ENCODE measurements around the gene LRRC37B. TPM values are rescaled to one million over a fixed set of nuclear protein-coding genes. Genes with fewer than 3 reads are reported as not detected.
"Not testable (repeated sequence)": the region's sequence is repeated elsewhere in the genome, so short reads cannot be mapped to it uniquely, and the experiment has no call there.

LRRC37B gene
- total and polyA plus RNA-seq, 2 donors (not counting 1 experiment from before 2014, with no cell fraction given): 16.3 to 40.6 TPM

DNA sequence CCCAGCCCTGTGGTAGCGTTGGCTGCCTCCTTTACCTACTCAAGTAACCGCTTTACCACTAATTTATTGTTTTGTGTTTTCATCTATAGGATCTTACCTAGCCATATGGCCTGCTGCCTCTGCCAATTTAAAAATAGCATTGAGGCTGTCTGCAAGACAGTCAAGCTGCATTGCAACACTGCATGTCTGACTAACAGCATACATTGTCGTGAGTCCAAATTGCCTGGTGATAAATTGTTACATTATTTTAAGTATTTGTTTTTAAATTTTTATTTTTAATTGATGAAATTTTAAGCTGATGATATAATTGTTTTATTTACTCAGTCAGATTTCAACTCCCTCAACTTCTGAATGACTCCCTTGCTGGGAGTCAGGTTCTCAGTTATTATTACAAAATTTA is 38.4 kb downstream of the LRRC37B start:
- H3K27me3 Mint-ChIP-seq; H3K4me2 ChIP-seq (replicated peaks; ENCODE audit: low read depth, low read length, poor library complexity, severe bottlenecking); CTCF ChIA-PET; DNase-seq; H3K27ac Mint-ChIP-seq; H2AFZ ChIP-seq (ENCODE audit: insufficient read depth, low read depth, low read length, poor library complexity, severe bottlenecking); H3K4me1 ChIP-seq (ENCODE audit: control insufficient read depth in 2 of 2, insufficient read depth in 2 of 2, low read length in 2 of 2); H3K4me3 Mint-ChIP-seq; H3K9me3 ChIP-seq (ENCODE audit: control extremely low read depth in 1 of 3, control insufficient read depth in 2 of 3, insufficient read depth in 1 of 3, low read length in 2 of 3); H3K4me3 ChIP-seq (ENCODE audit: control extremely low read depth in 1 of 5, extremely low read depth in 1 of 5, insufficient read depth in 1 of 5, low read depth in 2 of 5, low read length in 4 of 5); H4K20me1 ChIP-seq (ENCODE audit: control insufficient read depth, insufficient read depth, low read length, poor library complexity, severe bottlenecking); POLR2A ChIA-PET; H3K4me1 Mint-ChIP-seq; H3K27ac ChIP-seq (ENCODE audit: low read length in 2 of 2); H3K36me3 ChIP-seq (replicated peaks in 1 of 2; ENCODE audit: control extremely low read depth in 1 of 2, control insufficient read depth in 1 of 2, extremely low read depth in 1 of 2, insufficient read depth in 2 of 2, low read length in 1 of 2); H3K79me2 ChIP-seq (ENCODE audit: control insufficient read depth, insufficient read depth, low read length); intact Hi-C loops (cut with micrococcal nuclease); H3K9ac ChIP-seq (ENCODE audit: low read length); H3K9me3 Mint-ChIP-seq (ENCODE audit: insufficient read depth); H3K27me3 ChIP-seq (replicated peaks in 1 of 4; ENCODE audit: control extremely low read depth in 1 of 4, control insufficient read depth in 3 of 4, insufficient read depth in 4 of 4, low read length in 3 of 4); ATAC-seq (ENCODE audit: low read depth): not testable (repeated sequence)
- WGBS (ENCODE audit: insufficient coverage): no CpG with 5 or more reads among the region's 3 CpGs

DNA sequence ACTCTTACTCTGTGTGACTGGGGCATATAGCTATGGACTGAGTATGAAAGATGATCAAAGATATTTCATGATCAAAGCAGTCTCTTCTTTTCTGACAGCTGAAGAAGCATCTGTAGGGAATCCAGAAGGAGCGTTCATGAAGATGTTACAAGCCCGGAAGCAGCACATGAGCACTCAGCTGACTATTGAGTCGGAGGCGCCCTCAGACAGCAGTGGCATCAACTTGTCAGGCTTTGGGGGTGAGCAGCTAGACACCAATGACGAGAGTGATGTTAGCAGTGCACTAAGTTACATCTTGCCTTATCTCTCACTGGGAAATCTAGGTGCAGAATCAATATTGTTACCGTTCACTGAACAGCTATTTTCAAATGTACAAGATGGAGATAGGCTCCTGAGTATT is 40.5 kb downstream of the LRRC37B start:
- H3K4me3 ChIP-seq (ENCODE audit: control extremely low read depth in 1 of 5, extremely low read depth in 1 of 5, insufficient read depth in 1 of 5, low read depth in 2 of 5, low read length in 4 of 5); H3K9ac ChIP-seq (ENCODE audit: low read length); CTCF ChIA-PET; DNase-seq; H4K20me1 ChIP-seq (ENCODE audit: control insufficient read depth, insufficient read depth, low read length, poor library complexity, severe bottlenecking); H3K9me3 Mint-ChIP-seq (ENCODE audit: insufficient read depth); H3K4me3 Mint-ChIP-seq; H3K4me1 ChIP-seq (ENCODE audit: control insufficient read depth in 2 of 2, insufficient read depth in 2 of 2, low read length in 2 of 2); H3K27ac ChIP-seq (ENCODE audit: low read length in 2 of 2); ATAC-seq (ENCODE audit: low read depth); H2AFZ ChIP-seq (ENCODE audit: insufficient read depth, low read depth, low read length, poor library complexity, severe bottlenecking); H3K4me2 ChIP-seq (replicated peaks; ENCODE audit: low read depth, low read length, poor library complexity, severe bottlenecking); H3K9me3 ChIP-seq (ENCODE audit: control extremely low read depth in 1 of 3, control insufficient read depth in 2 of 3, insufficient read depth in 1 of 3, low read length in 2 of 3); H3K4me1 Mint-ChIP-seq; POLR2A ChIA-PET; H3K27me3 Mint-ChIP-seq; H3K36me3 ChIP-seq (replicated peaks in 1 of 2; ENCODE audit: control extremely low read depth in 1 of 2, control insufficient read depth in 1 of 2, extremely low read depth in 1 of 2, insufficient read depth in 2 of 2, low read length in 1 of 2); H3K27ac Mint-ChIP-seq; H3K27me3 ChIP-seq (replicated peaks in 1 of 4; ENCODE audit: control extremely low read depth in 1 of 4, control insufficient read depth in 3 of 4, insufficient read depth in 4 of 4, low read length in 3 of 4); intact Hi-C loops (cut with micrococcal nuclease); H3K79me2 ChIP-seq (ENCODE audit: control insufficient read depth, insufficient read depth, low read length): not testable (repeated sequence)
- 98% methylated on average over 5 of the region's 6 CpGs for WGBS (ENCODE audit: insufficient coverage)

DNA sequence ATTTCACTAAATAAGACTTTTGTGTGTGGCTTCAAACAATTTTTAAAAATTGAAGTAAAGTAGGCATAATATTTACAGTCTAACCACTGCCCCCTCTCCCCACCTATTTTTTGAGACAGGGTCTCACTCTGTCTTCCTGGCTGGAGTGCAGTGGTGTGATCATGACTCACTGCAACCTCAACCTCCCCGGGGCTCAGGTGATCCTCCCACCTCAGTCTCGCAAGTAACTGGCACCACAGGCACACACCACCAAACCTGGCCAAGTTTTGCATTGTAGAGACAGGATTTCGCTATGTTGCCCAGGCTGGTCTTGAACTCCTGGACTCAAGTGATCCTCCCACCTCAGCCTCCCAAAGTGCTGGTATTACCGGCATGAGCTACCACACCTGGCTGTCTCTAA is 47.8 kb downstream of the LRRC37B start:
- CTCF ChIA-PET; H3K4me3 ChIP-seq (ENCODE audit: control extremely low read depth in 1 of 5, extremely low read depth in 1 of 5, insufficient read depth in 1 of 5, low read depth in 2 of 5, low read length in 4 of 5); DNase-seq; H3K27me3 ChIP-seq (replicated peaks in 1 of 4; ENCODE audit: control extremely low read depth in 1 of 4, control insufficient read depth in 3 of 4, insufficient read depth in 4 of 4, low read length in 3 of 4); H3K27ac Mint-ChIP-seq; H3K9me3 Mint-ChIP-seq (ENCODE audit: insufficient read depth); H3K27me3 Mint-ChIP-seq; H4K20me1 ChIP-seq (ENCODE audit: control insufficient read depth, insufficient read depth, low read length, poor library complexity, severe bottlenecking); H2AFZ ChIP-seq (ENCODE audit: insufficient read depth, low read depth, low read length, poor library complexity, severe bottlenecking); H3K4me2 ChIP-seq (replicated peaks; ENCODE audit: low read depth, low read length, poor library complexity, severe bottlenecking); H3K4me3 Mint-ChIP-seq; H3K27ac ChIP-seq (ENCODE audit: low read length in 2 of 2); ATAC-seq (ENCODE audit: low read depth); H3K9ac ChIP-seq (ENCODE audit: low read length); H3K9me3 ChIP-seq (ENCODE audit: control extremely low read depth in 1 of 3, control insufficient read depth in 2 of 3, insufficient read depth in 1 of 3, low read length in 2 of 3); H3K4me1 Mint-ChIP-seq; H3K79me2 ChIP-seq (ENCODE audit: control insufficient read depth, insufficient read depth, low read length); H3K36me3 ChIP-seq (replicated peaks in 1 of 2; ENCODE audit: control extremely low read depth in 1 of 2, control insufficient read depth in 1 of 2, extremely low read depth in 1 of 2, insufficient read depth in 2 of 2, low read length in 1 of 2); POLR2A ChIA-PET; H3K4me1 ChIP-seq (ENCODE audit: control insufficient read depth in 2 of 2, insufficient read depth in 2 of 2, low read length in 2 of 2); intact Hi-C loops (cut with micrococcal nuclease): not testable (repeated sequence)
- no CpG with 5 or more reads among the region's 4 CpGs for WGBS (ENCODE audit: insufficient coverage)

DNA sequence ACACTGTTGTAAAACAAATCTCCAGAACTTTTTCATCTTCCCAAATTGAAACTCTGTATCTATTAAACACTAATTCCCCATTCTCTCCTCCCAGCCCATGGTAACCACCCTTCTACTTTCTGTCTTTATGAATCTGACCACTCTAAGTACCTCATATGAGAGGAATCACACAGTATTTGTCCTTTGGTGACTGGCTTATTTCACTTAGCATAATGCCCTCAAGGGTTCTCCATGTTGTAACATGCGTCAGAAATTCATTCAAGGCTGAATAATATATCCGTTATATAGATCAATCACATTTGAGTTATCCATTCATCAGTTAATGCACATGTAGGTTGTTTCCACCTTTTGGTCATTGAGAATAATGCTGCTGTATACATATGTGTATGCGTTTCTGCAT is 48.2 kb downstream of the LRRC37B start:
- no CpG with 5 or more reads among the region's 3 CpGs for WGBS (ENCODE audit: insufficient coverage)
- DNase-seq; H3K27ac ChIP-seq (ENCODE audit: low read length in 2 of 2); H3K36me3 ChIP-seq (replicated peaks in 1 of 2; ENCODE audit: control extremely low read depth in 1 of 2, control insufficient read depth in 1 of 2, extremely low read depth in 1 of 2, insufficient read depth in 2 of 2, low read length in 1 of 2); H3K9me3 ChIP-seq (ENCODE audit: control extremely low read depth in 1 of 3, control insufficient read depth in 2 of 3, insufficient read depth in 1 of 3, low read length in 2 of 3); intact Hi-C loops (cut with micrococcal nuclease); H3K4me3 Mint-ChIP-seq; H3K27me3 ChIP-seq (replicated peaks in 1 of 4; ENCODE audit: control extremely low read depth in 1 of 4, control insufficient read depth in 3 of 4, insufficient read depth in 4 of 4, low read length in 3 of 4); H3K9ac ChIP-seq (ENCODE audit: low read length); H2AFZ ChIP-seq (ENCODE audit: insufficient read depth, low read depth, low read length, poor library complexity, severe bottlenecking); H3K27ac Mint-ChIP-seq; ATAC-seq (ENCODE audit: low read depth); H3K4me3 ChIP-seq (ENCODE audit: control extremely low read depth in 1 of 5, extremely low read depth in 1 of 5, insufficient read depth in 1 of 5, low read depth in 2 of 5, low read length in 4 of 5); POLR2A ChIA-PET; H3K4me1 Mint-ChIP-seq; H3K27me3 Mint-ChIP-seq; H3K9me3 Mint-ChIP-seq (ENCODE audit: insufficient read depth); H3K4me2 ChIP-seq (replicated peaks; ENCODE audit: low read depth, low read length, poor library complexity, severe bottlenecking); H3K79me2 ChIP-seq (ENCODE audit: control insufficient read depth, insufficient read depth, low read length); H4K20me1 ChIP-seq (ENCODE audit: control insufficient read depth, insufficient read depth, low read length, poor library complexity, severe bottlenecking); CTCF ChIA-PET; H3K4me1 ChIP-seq (ENCODE audit: control insufficient read depth in 2 of 2, insufficient read depth in 2 of 2, low read length in 2 of 2): not testable (repeated sequence)

Data from B cell (primary cell).